Left ventricle myocardium inferior (tissue), 1 donor: ENCODE measurements around the gene PTPRN2. TPM values are rescaled to one million over a fixed set of nuclear protein-coding genes. Genes with fewer than 3 reads are reported as not detected.

Source experiments
- DNase-seq: peaks from one replicate; pipeline ENCODE4 v3.0.0-alpha.2; 2020
- H3K27ac ChIP-seq: fragments of 200-600 bp; replicated peaks from 2 replicates; pipeline ENCODE4 v1.8.0; 2021
- H3K27me3 ChIP-seq: fragments of 200-600 bp; 2 replicates; pipeline ENCODE4 v1.8.0; 2021; ENCODE audit warnings: low read depth
- H3K36me3 ChIP-seq: fragments of 200-600 bp; 2 replicates; pipeline ENCODE4 v1.8.0; 2021
- H3K4me1 ChIP-seq: fragments of 200-600 bp; 2 replicates; pipeline ENCODE4 v1.8.0; 2021
- H3K4me3 ChIP-seq: fragments of 200-600 bp; 2 replicates; pipeline ENCODE4 v1.8.0; 2021; ENCODE audit warnings: mild to moderate bottlenecking, moderate library complexity
- H3K9me3 ChIP-seq: fragments of 200-600 bp; replicated peaks from 2 replicates; pipeline ENCODE4 v1.8.0; 2021
- intact Hi-C: fragments of 100-400 bp; cut with micrococcal nuclease; formaldehyde crosslinking; loops from one replicate; pipeline ENCODE4 v1.11.0; 2022
- total RNA-seq: library from RNA; stranded (reverse); fragmentation: NEBNext Ultra II Directional; extraction: Animal tissue kit (Norgen Biotek cat#: 25700); gene quantifications from one replicate; pipeline ENCODE4 v1.2.1, GENCODE V29; 2021
- TF ChIP-seq, protein P1 (sequence below): fragments of 200-600 bp; IDR thresholded peaks from 2 replicates; pipeline ENCODE4 v1.8.0; 2021; ENCODE audit warnings: antibody characterized with exemption, mild to moderate bottlenecking, borderline replicate concordance
- donor health status: DM: no; HTN: yes; CAD: no; lungs with severe emphysema.

Gene PTPRN2
- total RNA-seq, 1 donor from 2014 or later = 1.3 TPM

- H3K27ac ChIP-seq = no peak overlapping the region
- H3K4me3 ChIP-seq = no peak overlapping the region
- intact Hi-C loops = no loop called here
- H3K27me3 ChIP-seq = no peaks in the 10 kb centered on the region
- no peak for DNase-seq
- H3K9me3 ChIP-seq = no peaks in the 10 kb centered on the region
- H3K4me1 ChIP-seq = no peaks in the 10 kb centered on the region
- no peaks in the 10 kb centered on the region for H3K36me3 ChIP-seq
- TF ChIP-seq, protein P1, sequence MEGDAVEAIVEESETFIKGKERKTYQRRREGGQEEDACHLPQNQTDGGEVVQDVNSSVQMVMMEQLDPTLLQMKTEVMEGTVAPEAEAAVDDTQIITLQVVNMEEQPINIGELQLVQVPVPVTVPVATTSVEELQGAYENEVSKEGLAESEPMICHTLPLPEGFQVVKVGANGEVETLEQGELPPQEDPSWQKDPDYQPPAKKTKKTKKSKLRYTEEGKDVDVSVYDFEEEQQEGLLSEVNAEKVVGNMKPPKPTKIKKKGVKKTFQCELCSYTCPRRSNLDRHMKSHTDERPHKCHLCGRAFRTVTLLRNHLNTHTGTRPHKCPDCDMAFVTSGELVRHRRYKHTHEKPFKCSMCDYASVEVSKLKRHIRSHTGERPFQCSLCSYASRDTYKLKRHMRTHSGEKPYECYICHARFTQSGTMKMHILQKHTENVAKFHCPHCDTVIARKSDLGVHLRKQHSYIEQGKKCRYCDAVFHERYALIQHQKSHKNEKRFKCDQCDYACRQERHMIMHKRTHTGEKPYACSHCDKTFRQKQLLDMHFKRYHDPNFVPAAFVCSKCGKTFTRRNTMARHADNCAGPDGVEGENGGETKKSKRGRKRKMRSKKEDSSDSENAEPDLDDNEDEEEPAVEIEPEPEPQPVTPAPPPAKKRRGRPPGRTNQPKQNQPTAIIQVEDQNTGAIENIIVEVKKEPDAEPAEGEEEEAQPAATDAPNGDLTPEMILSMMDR = no peak
Observed at GRCh38 chr7:158620839-158621441, 33.3 kb upstream of the PTPRN2 start.

DNA sequence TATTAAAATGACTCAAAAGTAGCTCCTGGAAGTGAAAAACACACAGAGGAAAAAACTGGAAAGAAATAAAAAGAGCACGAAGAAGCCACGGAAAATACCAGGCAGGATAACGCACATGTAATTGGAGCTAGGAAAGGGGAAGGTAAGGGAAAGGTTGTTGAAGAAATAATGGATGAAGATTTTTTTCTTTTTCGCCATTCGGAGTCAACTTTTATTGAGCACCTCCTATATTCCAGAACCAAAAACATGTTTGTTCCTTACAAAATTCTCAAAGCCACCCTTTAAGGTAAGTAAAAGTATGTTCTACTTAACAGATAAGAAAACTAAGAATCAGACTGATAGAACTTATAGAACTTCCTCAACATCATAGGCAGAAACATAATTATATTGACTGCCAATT is 32.8 kb upstream of the PTPRN2 start:
- intact Hi-C loops = no loop called here

GRCh38 chr7:158618745-158619140 is 31.1 kb upstream of the PTPRN2 start:
- intact Hi-C loops = no loop called here
- DNase-seq = no peak
- TF ChIP-seq, protein P1 = no peak
- Histone ChIP-seq H3K9me3 (no peaks in the 10 kb centered on the region), H3K36me3 (no peaks in the 10 kb centered on the region), H3K27ac (no peak overlapping the region), H3K4me3 (no peak overlapping the region), H3K4me1 (no peaks in the 10 kb centered on the region), H3K27me3 (no peaks in the 10 kb centered on the region)

More for the DNA sequence above, 32.8 kb upstream of the PTPRN2 start:
- TF ChIP-seq, protein P1 = no peak
- Histone ChIP-seq H3K4me1 (no peaks in the 10 kb centered on the region), H3K4me3 (no peak overlapping the region), H3K27me3 (no peaks in the 10 kb centered on the region), H3K9me3 (no peaks in the 10 kb centered on the region), H3K27ac (no peak overlapping the region), H3K36me3 (no peaks in the 10 kb centered on the region)
- DNase-seq = no peak

DNA sequence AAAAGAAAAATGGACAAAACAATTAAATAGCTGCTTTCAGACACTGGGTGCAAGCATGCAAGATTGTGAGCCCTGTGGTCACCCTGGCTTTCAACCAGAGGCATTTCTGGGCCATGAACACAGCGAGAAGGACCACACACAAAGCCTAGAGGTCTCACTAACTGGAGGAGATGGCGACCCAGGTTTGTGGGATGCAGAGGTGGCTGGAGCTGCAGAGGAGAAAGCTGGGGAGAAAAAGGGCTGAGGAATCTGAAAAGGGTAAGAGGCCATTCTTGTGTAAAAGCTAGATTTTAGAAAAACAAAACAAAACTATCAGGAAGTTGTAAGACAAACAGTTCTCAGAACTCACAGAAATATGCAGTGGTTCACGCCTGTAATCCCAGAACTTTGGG is 30.1 kb upstream of the PTPRN2 start:
- TF ChIP-seq, protein P1 = no peak
- intact Hi-C loops = no loop called here
- Histone ChIP-seq H3K9me3 (no peaks in the 10 kb centered on the region), H3K4me1 (no peaks in the 10 kb centered on the region), H3K27ac (no peak overlapping the region), H3K36me3 (no peaks in the 10 kb centered on the region), H3K27me3 (no peaks in the 10 kb centered on the region), H3K4me3 (no peak overlapping the region)
- DNase-seq = no peak

DNA sequence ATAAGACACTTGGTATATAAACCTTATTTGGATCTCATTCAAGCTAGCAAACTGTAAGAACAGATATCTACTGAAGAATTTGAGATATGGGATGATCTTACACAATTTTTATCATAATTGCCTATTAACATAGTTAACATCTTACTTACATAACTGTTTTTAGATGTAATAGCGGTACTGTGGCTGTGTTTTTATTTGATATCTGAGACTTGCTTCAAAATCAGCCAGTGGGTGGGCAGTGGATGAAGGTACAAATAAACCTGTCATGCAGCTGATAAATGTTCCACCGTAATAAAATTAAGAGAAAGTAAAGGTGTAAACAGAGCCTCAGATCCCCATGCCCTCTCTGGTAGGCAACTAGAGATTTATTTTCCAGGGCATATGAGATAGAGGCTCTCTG is 28.4 kb upstream of the PTPRN2 start:
- Histone ChIP-seq H3K27me3 (no peaks in the 10 kb centered on the region), H3K27ac (no peak overlapping the region), H3K36me3 (no peaks in the 10 kb centered on the region), H3K4me1 (no peaks in the 10 kb centered on the region), H3K4me3 (no peak overlapping the region), H3K9me3 (no peaks in the 10 kb centered on the region)
- no peak for DNase-seq
- intact Hi-C loops = no loop called here
- TF ChIP-seq, protein P1 = no peak
